H1 (cell line): ENCODE data around the gene S100P. TPM values are rescaled to one million over a fixed set of nuclear protein-coding genes. Genes with fewer than 3 reads are reported as not detected.

ENCODE experiments used
- CTCF ChIA-PET: fragments of 300-600 bp; sonication (Branson Sonifier 250); formaldehyde crosslinking; loops from one replicate; lab custom pipeline; 2021; ENCODE audit not compliant: partially characterized antibody; lab: Charles Lee
- POLR2A ChIA-PET: fragments of 300-600 bp; sonication (Branson Sonifier 250); formaldehyde crosslinking; loops from one replicate; lab custom pipeline; 2021; ENCODE audit warnings: inconsistent platforms; ENCODE audit not compliant: partially characterized antibody; lab: Charles Lee
- DNase-seq, 2 experiments: peaks; one replicate each; pipeline versions ENCODE4 v3.0.0 to v3.0.0-alpha.2; 2010 to 2022; ENCODE audit warnings: low spot score in 2 of 2, low read depth in 1 of 2, mixed read lengths in 1 of 2
- FAIRE-seq: peaks from 2 replicates; lab custom pipeline; 2011; peaks lifted over from hg19 to GRCh38; lab: Jason Lieb, UNC
- H2AFZ ChIP-seq: 2 replicates; pipeline ENCODE4 v1.8.1; 2012; ENCODE audit warnings: low read length, inconsistent platforms
- H2AK5ac ChIP-seq: 2 replicates; pipeline ENCODE4 v1.6.1; 2013; ENCODE audit warnings: low read depth, low read length
- H2BK120ac ChIP-seq: replicated peaks from 2 replicates; pipeline ENCODE3; 2013; ENCODE audit warnings: low read depth, low read length, inconsistent platforms
- H2BK12ac ChIP-seq: 2 replicates; pipeline ENCODE4 v1.6.1; 2013; ENCODE audit warnings: low read depth, low read length
- H2BK15ac ChIP-seq: 2 replicates; pipeline ENCODE4 v1.6.1; 2013; ENCODE audit warnings: low read length
- H2BK20ac ChIP-seq: 2 replicates; pipeline ENCODE4 v1.6.1; 2013; ENCODE audit warnings: low read length
- H2BK5ac ChIP-seq: 2 replicates; pipeline ENCODE4 v1.6.1; 2013; ENCODE audit warnings: low read depth, low read length
- H3K14ac ChIP-seq: 2 replicates; pipeline ENCODE4 v1.6.1; 2013; ENCODE audit warnings: inconsistent platforms; ENCODE audit not compliant: insufficient read length
- H3K18ac ChIP-seq: 2 replicates; pipeline ENCODE4 v1.6.1; 2013; ENCODE audit warnings: low read length; ENCODE audit errors: extremely low read depth
- H3K23ac ChIP-seq: 2 replicates; pipeline ENCODE4 v1.6.1; 2013; ENCODE audit warnings: inconsistent platforms; ENCODE audit not compliant: insufficient read length
- H3K23me2 ChIP-seq: 2 replicates; pipeline ENCODE4 v1.6.1; 2013; ENCODE audit warnings: low read depth, low read length
- H3K27ac ChIP-seq: 2 replicates; pipeline ENCODE4 v1.6.1; 2011; ENCODE audit warnings: low read depth, low read length, inconsistent platforms
- H3K27me3 ChIP-seq, 4 experiments: replicated peaks in 1 of 4; 1 replicate in 1 of 4; 2 replicates in 3 of 4; pipeline versions ENCODE4 v1.6.1 to v1.8.1; 2011 to 2013; ENCODE audit warnings: low read length in 3 of 4, mild to moderate bottlenecking in 3 of 4, inconsistent platforms in 2 of 4, mixed read lengths in 2 of 4, moderate library complexity in 1 of 4; ENCODE audit not compliant: control insufficient read depth in 3 of 4, insufficient read depth in 3 of 4; ENCODE audit errors: extremely low read depth in 1 of 4
- H3K36me3 ChIP-seq, 4 experiments: 2 replicates each; pipeline versions ENCODE4 v1.6.1 to v1.8.1; 2011 to 2013; ENCODE audit warnings: mild to moderate bottlenecking in 4 of 4, low read length in 3 of 4, moderate library complexity in 2 of 4, control low read depth in 1 of 4, inconsistent platforms in 1 of 4; ENCODE audit not compliant: insufficient read depth in 4 of 4, control insufficient read depth in 2 of 4
- H3K4ac ChIP-seq: replicated peaks from 2 replicates; pipeline ENCODE3; 2013; ENCODE audit warnings: low read length, low read depth, mixed read lengths, inconsistent platforms; ENCODE audit not compliant: insufficient read length
- H3K4me1 ChIP-seq, 4 experiments: replicated peaks in 1 of 4; 1 replicate in 1 of 4; 2 replicates in 3 of 4; pipeline versions ENCODE4 v1.6.1 to v1.8.1; 2011 to 2013; ENCODE audit warnings: low read length in 3 of 4, inconsistent platforms in 2 of 4, mixed read lengths in 1 of 4; ENCODE audit not compliant: insufficient read depth in 4 of 4, control insufficient read depth in 3 of 4
- H3K4me2 ChIP-seq, 2 experiments: 2 replicates each; pipeline versions ENCODE4 v1.6.1 to v1.8.1; 2011 to 2013; ENCODE audit warnings: low read depth in 2 of 2, low read length in 2 of 2, control low read depth in 1 of 2, inconsistent platforms in 1 of 2, mild to moderate bottlenecking in 1 of 2; ENCODE audit not compliant: insufficient read depth in 1 of 2
- H3K4me3 ChIP-seq, 4 experiments: fragments of 200-600, 300-600 bp in 1 of 4; sonication (generic), shearing (Covaris generic), sonication (Bioruptor Twin) in 1 of 4; 2 replicates each; pipeline versions ENCODE4 v1.5.1 to v1.8.1; 2011 to 2016; ENCODE audit warnings: low read length in 4 of 4, low read depth in 3 of 4, control low read depth in 2 of 4, inconsistent platforms in 2 of 4, mild to moderate bottlenecking in 2 of 4, mixed read lengths in 1 of 4, moderate library complexity in 1 of 4; ENCODE audit not compliant: insufficient read depth in 2 of 4; ENCODE audit errors: extremely low read depth in 1 of 4
- H3K56ac ChIP-seq: replicated peaks from 2 replicates; pipeline ENCODE3; 2013; ENCODE audit warnings: low read depth, mild to moderate bottlenecking, mixed read lengths, low read length, inconsistent platforms; ENCODE audit not compliant: insufficient read length
- H3K79me1 ChIP-seq: 2 replicates; pipeline ENCODE4 v1.6.1; 2013; ENCODE audit warnings: low read depth, low read length, control low read depth
- H3K79me2 ChIP-seq, 2 experiments: 2 replicates each; pipeline versions ENCODE4 v1.6.1 to v1.8.1; 2012 to 2013; ENCODE audit warnings: low read length in 2 of 2, mild to moderate bottlenecking in 2 of 2, inconsistent platforms in 1 of 2; ENCODE audit not compliant: insufficient read depth in 2 of 2, control insufficient read depth in 1 of 2
- H3K9ac ChIP-seq, 4 experiments: replicated peaks in 1 of 4; 1 replicate in 1 of 4; 2 replicates in 3 of 4; pipeline versions ENCODE4 v1.6.1 to v1.8.1; 2011 to 2013; ENCODE audit warnings: low read depth in 3 of 4, low read length in 3 of 4, control low read depth in 2 of 4, mild to moderate bottlenecking in 2 of 4, moderate library complexity in 2 of 4, inconsistent platforms in 1 of 4; ENCODE audit errors: extremely low read depth in 1 of 4
- H3K9me3 ChIP-seq, 2 experiments: 2 replicates each; pipeline versions ENCODE4 v1.6.1 to v1.8.1; 2012 to 2013; ENCODE audit warnings: mild to moderate bottlenecking in 2 of 2, moderate library complexity in 2 of 2, control low read depth in 1 of 2, inconsistent platforms in 1 of 2, low read depth in 1 of 2, low read length in 1 of 2, mixed read lengths in 1 of 2; ENCODE audit not compliant: insufficient read depth in 2 of 2
- H4K20me1 ChIP-seq, 2 experiments: replicated peaks in 1 of 2; 2 replicates each; pipeline versions ENCODE3 to v1.8.1; 2011 to 2013; ENCODE audit warnings: inconsistent platforms in 2 of 2, low read length in 2 of 2, mild to moderate bottlenecking in 1 of 2; ENCODE audit not compliant: insufficient read depth in 2 of 2, control insufficient read depth in 1 of 2
- H4K5ac ChIP-seq: 2 replicates; pipeline ENCODE4 v1.6.1; 2013; ENCODE audit warnings: low read length, low read depth, mixed read lengths, inconsistent platforms; ENCODE audit not compliant: insufficient read length
- H4K8ac ChIP-seq: 2 replicates; pipeline ENCODE4 v1.8.0; 2013; ENCODE audit warnings: mild to moderate bottlenecking, moderate library complexity, low read length, inconsistent platforms; ENCODE audit not compliant: insufficient read depth; ENCODE audit errors: extremely low read depth
- H4K91ac ChIP-seq: replicated peaks from 2 replicates; pipeline ENCODE3; 2013; ENCODE audit warnings: low read length, mixed read lengths, inconsistent platforms; ENCODE audit not compliant: insufficient read length
- ATF3 ChIP-seq: IDR thresholded peaks from 2 replicates; pipeline ENCODE4 v1.6.1; 2011; ENCODE audit warnings: low read depth, mild to moderate bottlenecking, low read length; ENCODE audit not compliant: insufficient read depth
- CBX5 ChIP-seq: fragments of 300-800, 300-1000 bp; sonication (generic); IDR thresholded peaks from 2 replicates; pipeline ENCODE4 v1.7.1; 2016; ENCODE audit warnings: antibody characterized with exemption, low read length, low read depth
- CHD2 ChIP-seq: IDR thresholded peaks from 2 replicates; pipeline ENCODE4 v1.6.1; 2012; ENCODE audit warnings: low read length, improper control_type of control experiment
- CTCF ChIP-seq, 3 experiments: IDR thresholded peaks; 1 replicate in 2 of 3; 2 replicates in 1 of 3; pipeline versions ENCODE4 v1.5.1 to v1.6.1; 2011; ENCODE audit warnings: low read length in 3 of 3, mild to moderate bottlenecking in 3 of 3, inconsistent platforms in 2 of 3, low read depth in 1 of 3, moderate library complexity in 1 of 3; ENCODE audit not compliant: insufficient read depth in 1 of 3; ENCODE audit errors: control extremely low read depth in 1 of 3
- KDM1A ChIP-seq: fragments of 200-600, 300-600 bp; sonication (generic); IDR thresholded peaks from 2 replicates; pipeline ENCODE4 v1.7.1; 2016; ENCODE audit warnings: mild to moderate bottlenecking, low read length, borderline replicate concordance
- MAX ChIP-seq: IDR thresholded peaks from 2 replicates; pipeline ENCODE4 v1.6.1; 2012; ENCODE audit warnings: inconsistent platforms
- SIX5 ChIP-seq: IDR thresholded peaks from 2 replicates; pipeline ENCODE4 v1.6.1; 2011; ENCODE audit warnings: mild to moderate bottlenecking, low read depth, low read length
- SP2 ChIP-seq: IDR thresholded peaks from 2 replicates; pipeline ENCODE4 v1.6.1; 2012; ENCODE audit warnings: mild to moderate bottlenecking, low read length, inconsistent platforms
- TAF1 ChIP-seq: IDR thresholded peaks from 2 replicates; pipeline ENCODE4 v1.6.1; 2011; ENCODE audit warnings: mild to moderate bottlenecking, low read depth, low read length
- WGBS, 2 experiments: shearing (Covaris generic) in 1 of 2; methylation state at CpG; one replicate each; pipeline versions ENCODE4 v1.1.6 to v1.1.7; 2013 to 2015; ENCODE audit warnings: low lambda C conversion rate in 2 of 2, mixed read lengths in 2 of 2, inconsistent platforms in 1 of 2, low coverage in 1 of 2, missing lambda C conversion rate in 1 of 2; ENCODE audit not compliant: insufficient replicate concordance in 2 of 2, insufficient coverage in 1 of 2, insufficient read length in 1 of 2; ENCODE audit errors: extremely low coverage in 1 of 2, missing lambda C conversion rate in 1 of 2; 5-methylcytosine and 5-hydroxymethylcytosine counted together
- polyA plus RNA-seq, 7 experiments: library from polyadenylated mRNA; depleted of rRNA in 3 of 7; stranded (reverse) in 5 of 7; unstranded in 2 of 7; fragments of >200 nt in 5 of 7; fragments of 200-250 nt in 2 of 7; gene quantifications; 1 replicate in 5 of 7; 2 replicates in 1 of 7; 4 replicates in 1 of 7; pipeline versions ENCODE4 v1.2.1 to v1.2.3, GENCODE V29; 2011 to 2013; ENCODE audit warnings: missing spikeins in 2 of 7, mixed read lengths in 2 of 7
- total RNA-seq: library from RNA; stranded (reverse); fragmentation: NEBNext Ultra II Directional; extraction: Animal tissue kit (Norgen Biotek cat#: 25700); gene quantifications from 2 replicates; pipeline ENCODE4 v1.2.1, GENCODE V29; 2021
- TF ChIP-seq, protein P1 (sequence below): IDR thresholded peaks from 2 replicates; pipeline ENCODE4 v1.6.1; 2012; ENCODE audit warnings: inconsistent platforms

Gene S100P
- total and polyA plus RNA-seq, 2 of the 8 experiments (the other 6 are each of a cell fraction or from before 2014, with no cell fraction given) = not detected

DNA sequence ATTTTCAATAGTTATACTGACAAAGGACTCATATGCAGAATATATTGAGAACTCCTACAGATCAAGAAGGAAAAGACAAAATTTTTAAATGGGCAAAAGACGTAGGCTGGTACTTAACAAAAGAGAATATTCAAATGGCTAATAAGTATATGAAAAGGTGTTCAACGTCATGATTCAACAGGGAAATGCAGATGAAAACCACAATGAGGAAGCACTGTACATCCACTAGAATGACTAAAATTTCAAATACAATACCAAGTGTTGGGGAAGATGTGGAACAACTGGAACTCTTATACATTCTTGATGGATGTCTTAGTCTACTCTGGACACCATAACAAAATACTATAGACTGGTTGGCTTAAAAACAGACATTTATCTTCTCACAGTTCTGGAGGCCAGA is 17.3 kb downstream of the S100P start:
- POLR2A ChIA-PET = interaction anchor here (0.6 kb wide), 1 partner anchor 67 kb away, joined by 3 read pairs; no protein-coding TSS in a partner anchor
- H3K14ac ChIP-seq = no peak overlapping the region
- no peak overlapping the region for H2AFZ ChIP-seq
- H3K4ac ChIP-seq = no peak overlapping the region
- no peak overlapping the region for H3K27ac ChIP-seq
- H3K36me3 ChIP-seq = peaks cover 0 to 17% (median 0%) of the 10 kb centered on the region in 4 experiments; a peak in 2 of 8 replicates
- no peak overlapping the region for H3K23ac ChIP-seq
- no peak overlapping the region for H2AK5ac ChIP-seq
- peaks cover 24 to 36% of the 10 kb centered on the region in 2 experiments for H3K79me2 ChIP-seq
- no peak overlapping the region for H2BK5ac ChIP-seq
- peaks cover 0 to 7% of the 10 kb centered on the region in 2 experiments for H4K20me1 ChIP-seq
- H3K18ac ChIP-seq = no peak overlapping the region
- H4K91ac ChIP-seq = no peak overlapping the region
- no peak overlapping the region for H4K8ac ChIP-seq
- DNase-seq (no peak), FAIRE-seq (no peak)
- no peak overlapping the region for H2BK12ac ChIP-seq
- CTCF ChIA-PET = no interaction called here
- H4K5ac ChIP-seq = no peak overlapping the region
- no peaks in the 10 kb centered on the region for H3K9me3 ChIP-seq
- H3K27me3 ChIP-seq = no peaks in the 10 kb centered on the region; a peak in 3 of 7 replicates
- no peak overlapping the region for H3K4me3 ChIP-seq
- 75% methylated on average over 2 of the region's 2 CpGs; no CpG with 5 or more reads in 1 of the 2 experiments for WGBS, 2 experiments
- peaks cover 14% of the 10 kb centered on the region for H3K23me2 ChIP-seq
- H3K9ac ChIP-seq = no peak overlapping the region
- no peak overlapping the region for H2BK120ac ChIP-seq
- peak overlapping the region in 1 of 2 experiments; percentile 97; a peak in 1 of 4 replicates for H3K4me2 ChIP-seq
- H3K4me1 ChIP-seq = peaks cover 0 to 18% (median 5%) of the 10 kb centered on the region in 4 experiments; a peak in 5 of 7 replicates
- H2BK15ac ChIP-seq = no peak overlapping the region
- no peak overlapping the region for H3K56ac ChIP-seq
- no peak overlapping the region for H2BK20ac ChIP-seq
- peaks cover 9% of the 10 kb centered on the region for H3K79me1 ChIP-seq
- TF ChIP-seq, protein P1, sequence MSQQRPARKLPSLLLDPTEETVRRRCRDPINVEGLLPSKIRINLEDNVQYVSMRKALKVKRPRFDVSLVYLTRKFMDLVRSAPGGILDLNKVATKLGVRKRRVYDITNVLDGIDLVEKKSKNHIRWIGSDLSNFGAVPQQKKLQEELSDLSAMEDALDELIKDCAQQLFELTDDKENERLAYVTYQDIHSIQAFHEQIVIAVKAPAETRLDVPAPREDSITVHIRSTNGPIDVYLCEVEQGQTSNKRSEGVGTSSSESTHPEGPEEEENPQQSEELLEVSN = no peak
- TF ChIP-seq SP2 (no peak), ATF3 (no peak), CTCF (IDR thresholded peaks at IDR 0.05; ENCODE audit: control extremely low read depth in 1 of 3, insufficient read depth in 1 of 3, low read depth in 1 of 3, low read length in 3 of 3) (no peak), KDM1A (no peak), TAF1 (no peak), CHD2 (no peak), SIX5 (no peak), CBX5 (no peak), MAX (no peak)
